GM12878 (cell line): Measurements from ENCODE around the gene GCH1. TPM values are rescaled to one million over a fixed set of nuclear protein-coding genes. Genes with fewer than 3 reads are reported as not detected.

Source experiments
- ATAC-seq: fragments of 200-7000 bp; cut with Tn5 transposase; 3 replicates; pipeline ENCODE4 v1.9.1; 2020; ENCODE audit warnings: mild to moderate bottlenecking, moderate library complexity
- BruUV-seq: library from RNA; stranded (reverse); fragments of 400-500 nt; replicated peaks from 2 replicates; lab custom pipeline; 2021; lab: Mats Ljungman, UMichigan
- CTCF ChIA-PET: fragments of 300-600 bp; sonication (Branson Sonifier 250); formaldehyde crosslinking; extraction: SDS; loops from one replicate; lab custom pipeline; 2021; ENCODE audit warnings: inconsistent platforms; lab: Yijun Ruan, JAX
- POLR2A ChIA-PET: fragments of 350-600 bp; formaldehyde crosslinking; extraction: SDS; loops from one replicate; lab custom pipeline; 2021; ENCODE audit warnings: inconsistent platforms; lab: Charles Lee
- RAD21 ChIA-PET: fragments of 300-600 bp; sonication (Branson Sonifier 250); formaldehyde crosslinking; loops from one replicate; lab custom pipeline; 2023; ENCODE audit warnings: antibody characterized with exemption; ENCODE audit not compliant: unreplicated experiment; lab: Charles Lee
- SMC1A ChIA-PET: fragments of 300-600 bp; sonication (Branson Sonifier 250); formaldehyde crosslinking; loops from one replicate; lab custom pipeline; 2023; ENCODE audit not compliant: unreplicated experiment, uncharacterized antibody; lab: Charles Lee
- DNase-seq: peaks from one replicate; pipeline ENCODE4 v3.0.0-alpha.2; 2011; ENCODE audit warnings: low read depth, low spot score
- FAIRE-seq: peaks from 3 replicates; lab custom pipeline; 2011; peaks lifted over from hg19 to GRCh38; lab: Jason Lieb, UNC
- H2AFZ ChIP-seq: 2 replicates; pipeline ENCODE4 v1.6.0; 2011; ENCODE audit warnings: low read depth, low read length, control low read depth; ENCODE audit not compliant: control insufficient read depth
- H3K27ac ChIP-seq: 2 replicates; pipeline ENCODE4 v1.5.1; 2011; ENCODE audit warnings: control low read depth; ENCODE audit not compliant: control insufficient read depth, insufficient read depth
- H3K27me3 ChIP-seq, 2 experiments: replicated peaks in 1 of 2; 2 replicates each; pipeline versions ENCODE4 v1.6.0 to v1.6.1; 2011; ENCODE audit warnings: low read length in 1 of 2; ENCODE audit not compliant: control insufficient read depth in 2 of 2, insufficient read depth in 2 of 2
- H3K36me3 ChIP-seq, 2 experiments: 2 replicates each; pipeline ENCODE4 v1.5.1; 2011; ENCODE audit warnings: low read length in 1 of 2; ENCODE audit not compliant: control insufficient read depth in 2 of 2, insufficient read depth in 2 of 2
- H3K4me1 ChIP-seq: 2 replicates; pipeline ENCODE4 v1.6.1; 2011; ENCODE audit warnings: mild to moderate bottlenecking, low read length, moderate library complexity, mixed read lengths; ENCODE audit not compliant: control insufficient read depth, insufficient read depth
- H3K4me2 ChIP-seq: 2 replicates; pipeline ENCODE4 v1.6.0; 2011; ENCODE audit warnings: control low read depth; ENCODE audit not compliant: control insufficient read depth, insufficient read depth
- H3K4me3 ChIP-seq: fragments of 200-600 bp; sonication (generic); 2 replicates; pipeline ENCODE4 v1.5.1; 2016
- H3K79me2 ChIP-seq: 2 replicates; pipeline ENCODE4 v1.6.0; 2011; ENCODE audit warnings: low read length; ENCODE audit not compliant: control insufficient read depth, insufficient read depth
- H3K9ac ChIP-seq: 2 replicates; pipeline ENCODE4 v1.8.0; 2011; ENCODE audit warnings: low read length, control low read depth, mixed read lengths; ENCODE audit not compliant: control insufficient read depth, insufficient read depth
- H3K9me3 ChIP-seq: replicated peaks from 3 replicates; pipeline ENCODE4 v1.5.1; 2011; ENCODE audit warnings: mild to moderate bottlenecking, low read length; ENCODE audit not compliant: control insufficient read depth, insufficient read depth
- H4K20me1 ChIP-seq: 2 replicates; pipeline ENCODE4 v1.6.0; 2011; ENCODE audit not compliant: control insufficient read depth, insufficient read depth
- CEBPB ChIP-seq, 2 experiments: fragments of 150-350 bp in 1 of 2; IDR thresholded peaks; 2 replicates each; pipeline ENCODE4 v1.6.1; 2012 to 2014; ENCODE audit warnings: low read depth in 2 of 2, low read length in 2 of 2, borderline replicate concordance in 1 of 2, inconsistent platforms in 1 of 2
- JUNB ChIP-seq: IDR thresholded peaks from 2 replicates; pipeline ENCODE4 v1.6.1; 2016; ENCODE audit warnings: antibody characterized with exemption, mild to moderate bottlenecking
- NFYA ChIP-seq: IDR thresholded peaks from 2 replicates; pipeline ENCODE4 v1.6.1; 2011; ENCODE audit warnings: low read depth, mild to moderate bottlenecking, low read length, improper control_type of control experiment, borderline replicate concordance
- NFYB ChIP-seq: IDR thresholded peaks from 2 replicates; pipeline ENCODE4 v1.6.1; 2011; ENCODE audit warnings: low read depth, mild to moderate bottlenecking, low read length, improper control_type of control experiment, moderate library complexity; ENCODE audit not compliant: insufficient read depth
- NRF1 ChIP-seq: conservative IDR thresholded peaks from 2 replicates; pipeline ENCODE4 v1.6.1; 2011; ENCODE audit warnings: mild to moderate bottlenecking, low read depth, low read length, improper control_type of control experiment
- PAX8 ChIP-seq: fragments of 450-650 bp; IDR thresholded peaks from 2 replicates; pipeline ENCODE4 v1.6.1; 2017; ENCODE audit warnings: mild to moderate bottlenecking, moderate library complexity
- PML ChIP-seq: IDR thresholded peaks from 2 replicates; pipeline ENCODE4 v1.6.1; 2012; ENCODE audit warnings: low read length, inconsistent platforms
- SIX5 ChIP-seq: IDR thresholded peaks from 2 replicates; pipeline ENCODE4 v1.6.1; 2011; ENCODE audit warnings: mild to moderate bottlenecking, low read depth, low read length, moderate library complexity; ENCODE audit not compliant: severe bottlenecking
- SMAD5 ChIP-seq: IDR thresholded peaks from 2 replicates; pipeline ENCODE4 v1.6.1; 2016; ENCODE audit warnings: antibody characterized with exemption, low read depth
- TCF12 ChIP-seq: IDR thresholded peaks from 2 replicates; pipeline ENCODE4 v1.6.1; 2011; ENCODE audit warnings: low read depth, mild to moderate bottlenecking, low read length
- USF1 ChIP-seq: IDR thresholded peaks from 2 replicates; pipeline ENCODE4 v1.6.1; 2011; ENCODE audit warnings: borderline replicate concordance, low read depth, mild to moderate bottlenecking, moderate library complexity, mixed read lengths, low read length; ENCODE audit not compliant: insufficient read depth; ENCODE audit errors: extremely low read length
- ZNF207 ChIP-seq: fragments of 450-650 bp; IDR thresholded peaks from 2 replicates; pipeline ENCODE4 v1.6.1; 2014; ENCODE audit warnings: antibody characterized with exemption, mild to moderate bottlenecking, borderline replicate concordance
- ZNF24 ChIP-seq: fragments of 450-650 bp; IDR thresholded peaks from 2 replicates; pipeline ENCODE4 v1.6.1; 2017; ENCODE audit warnings: antibody characterized with exemption, mild to moderate bottlenecking
- ZNF687 ChIP-seq: fragments of 450-650 bp; IDR thresholded peaks from 2 replicates; pipeline ENCODE4 v1.6.1; 2017; ENCODE audit warnings: mild to moderate bottlenecking, moderate library complexity
- ZZZ3 ChIP-seq: IDR thresholded peaks from 2 replicates; pipeline ENCODE4 v1.6.1; 2011; ENCODE audit warnings: low read depth; ENCODE audit not compliant: control insufficient read depth, insufficient read length
- WGBS: methylation state at CpG from one replicate; pipeline ENCODE4 v1.1.6; 2016; ENCODE audit warnings: low lambda C conversion rate; ENCODE audit not compliant: insufficient replicate concordance, insufficient coverage; ENCODE audit errors: missing lambda C conversion rate; 5-methylcytosine and 5-hydroxymethylcytosine counted together
- in situ Hi-C: fragments of 300-500 bp; cut with MboI; formaldehyde crosslinking; loops from 9 replicates; pipeline ENCODE4 v1.14.3; 2018; ENCODE audit warnings: mixed read lengths
- intact Hi-C: fragments of 100-400 bp; cut with micrococcal nuclease; formaldehyde crosslinking; loops from one replicate; pipeline ENCODE4 v1.14.2; 2022; ENCODE audit not compliant: unreplicated experiment
- polyA plus RNA-seq, 11 experiments: library from polyadenylated mRNA; depleted of rRNA in 4 of 11; unstranded in 6 of 11; stranded (reverse) in 5 of 11; fragments of >200 nt; fragmentation: Nextera tagmentation in 4 of 11; fragmentation: Illumina TruSeq in 1 of 11; extraction: Ambion mirVana in 4 of 11; extraction: Trizol in 1 of 11; gene quantifications; 1 replicate in 1 of 11; 2 replicates in 10 of 11; pipeline versions ENCODE4 v1.2.1 to v1.2.3, GENCODE V29; 2011 to 2016; ENCODE audit warnings: inconsistent platforms in 2 of 11, missing spikeins in 2 of 11, low read depth in 1 of 11
- total RNA-seq, 4 experiments: library from RNA; depleted of rRNA in 3 of 4; stranded (reverse); fragments of >200 nt in 3 of 4; fragmentation: Illumina TruSeq in 1 of 4; extraction: Trizol in 1 of 4; gene quantifications; 2 replicates each; pipeline versions ENCODE4 v1.2.1 to v1.2.3, GENCODE V29; 2013 to 2021

The GCH1 gene
- total and polyA plus RNA-seq, 10 of the 15 experiments (the other 5 are each of a cell fraction or from before 2014, with no cell fraction given), result 25.1 to 37.0 (median 33.8) TPM

- intact Hi-C loops, result no loop called here
- Histone ChIP-seq H2AFZ (no peak overlapping the region), H3K4me1 (no peaks in the 10 kb centered on the region), H4K20me1 (no peaks in the 10 kb centered on the region), H3K4me2 (no peak overlapping the region), H3K4me3 (no peak overlapping the region), H3K36me3 (no peaks in the 10 kb centered on the region), H3K27me3 (no peaks in the 10 kb centered on the region), H3K9me3 (no peaks in the 10 kb centered on the region), H3K9ac (no peak overlapping the region), H3K27ac (no peak overlapping the region), H3K79me2 (no peaks in the 10 kb centered on the region)
- DNase-seq (no peak), ATAC-seq (no peak), FAIRE-seq (no peak)
- TF ChIP-seq NFYA (no peak), PML (no peak)
- ChIA-PET POLR2A (no interaction called here), SMC1A (no interaction called here), CTCF (no interaction called here), RAD21 (no interaction called here)
- in situ Hi-C loops, result no loop called here
- BruUV-seq, result no TSS peak
These were observed 25.6 kb upstream of the GCH1 start for GRCh38 chr14:54928216-54928615.

- no peaks in the 10 kb centered on the region for H4K20me1 ChIP-seq
- TF ChIP-seq SIX5 (no peak), SMAD5 (no peak), PAX8 (no peak), NFYB (no peak), TCF12 (no peak), ZNF24 (no peak), JUNB (no peak), ZZZ3 (no peak), CEBPB (IDR thresholded peaks at IDR 0.05; ENCODE audit: borderline replicate concordance in 1 of 2, low read depth in 2 of 2, low read length in 2 of 2) (no peak), USF1 (no peak), ZNF207 (no peak), NRF1 (no peak), ZNF687 (no peak)
These were observed 24.9 kb upstream of the GCH1 start for GRCh38 chr14:54927551-54927950.

More at GRCh38 chr14:54927551-54927950, 24.9 kb upstream of the GCH1 start:
- no peaks in the 10 kb centered on the region for H3K79me2 ChIP-seq
- ChIA-PET SMC1A (interaction anchor here (1.2 kb wide), 1 partner anchor 34 kb away, joined by 3 read pairs; no protein-coding TSS in a partner anchor), CTCF (no interaction called here), RAD21 (interaction anchor here (1.0 kb wide), 1 partner anchor 124 kb away, joined by 3 read pairs; the partner anchor contains the start of gene MAPK1IP1L), POLR2A (no interaction called here)
- BruUV-seq, result no TSS peak
- DNase-seq (no peak), FAIRE-seq (no peak), ATAC-seq (no peak)
- no peak overlapping the region for H3K27ac ChIP-seq
- intact Hi-C loops (no loop called here), in situ Hi-C loops (no loop called here)
- H3K27me3 ChIP-seq, result no peaks in the 10 kb centered on the region
- H3K9ac ChIP-seq, result no peak overlapping the region
- 100% methylated on average over 1 of the region's 1 CpG for WGBS
- no peaks in the 10 kb centered on the region for H3K9me3 ChIP-seq
- peak overlapping the region; percentile 67 for H2AFZ ChIP-seq
- no peaks in the 10 kb centered on the region for H3K4me1 ChIP-seq
- H3K36me3 ChIP-seq, result no peaks in the 10 kb centered on the region
- no peak overlapping the region for H3K4me2 ChIP-seq
- H3K4me3 ChIP-seq, result no peak overlapping the region
